H1 (cell line): ENCODE results near the gene RHBG. TPM values are rescaled to one million over a fixed set of nuclear protein-coding genes. Genes with fewer than 3 reads are reported as not detected.

Experiments
- CTCF ChIA-PET: fragments of 300-600 bp; sonication (Branson Sonifier 250); formaldehyde crosslinking; loops from one replicate; lab custom pipeline; 2021; ENCODE audit not compliant: partially characterized antibody; lab: Charles Lee
- POLR2A ChIA-PET: fragments of 300-600 bp; sonication (Branson Sonifier 250); formaldehyde crosslinking; loops from one replicate; lab custom pipeline; 2021; ENCODE audit warnings: inconsistent platforms; ENCODE audit not compliant: partially characterized antibody; lab: Charles Lee
- DNase-seq, 2 experiments: peaks; one replicate each; pipeline versions ENCODE4 v3.0.0 to v3.0.0-alpha.2; 2010 to 2022; ENCODE audit warnings: low spot score in 2 of 2, low read depth in 1 of 2, mixed read lengths in 1 of 2
- FAIRE-seq: peaks from 2 replicates; lab custom pipeline; 2011; peaks lifted over from hg19 to GRCh38; lab: Jason Lieb, UNC
- H2AFZ ChIP-seq: 2 replicates; pipeline ENCODE4 v1.8.1; 2012; ENCODE audit warnings: low read length, inconsistent platforms
- H2AK5ac ChIP-seq: 2 replicates; pipeline ENCODE4 v1.6.1; 2013; ENCODE audit warnings: low read depth, low read length
- H2BK120ac ChIP-seq: replicated peaks from 2 replicates; pipeline ENCODE3; 2013; ENCODE audit warnings: low read depth, low read length, inconsistent platforms
- H2BK12ac ChIP-seq: 2 replicates; pipeline ENCODE4 v1.6.1; 2013; ENCODE audit warnings: low read depth, low read length
- H2BK15ac ChIP-seq: 2 replicates; pipeline ENCODE4 v1.6.1; 2013; ENCODE audit warnings: low read length
- H2BK20ac ChIP-seq: 2 replicates; pipeline ENCODE4 v1.6.1; 2013; ENCODE audit warnings: low read length
- H2BK5ac ChIP-seq: 2 replicates; pipeline ENCODE4 v1.6.1; 2013; ENCODE audit warnings: low read depth, low read length
- H3K14ac ChIP-seq: 2 replicates; pipeline ENCODE4 v1.6.1; 2013; ENCODE audit warnings: inconsistent platforms; ENCODE audit not compliant: insufficient read length
- H3K18ac ChIP-seq: 2 replicates; pipeline ENCODE4 v1.6.1; 2013; ENCODE audit warnings: low read length; ENCODE audit errors: extremely low read depth
- H3K23ac ChIP-seq: 2 replicates; pipeline ENCODE4 v1.6.1; 2013; ENCODE audit warnings: inconsistent platforms; ENCODE audit not compliant: insufficient read length
- H3K23me2 ChIP-seq: 2 replicates; pipeline ENCODE4 v1.6.1; 2013; ENCODE audit warnings: low read depth, low read length
- H3K27ac ChIP-seq: 2 replicates; pipeline ENCODE4 v1.6.1; 2011; ENCODE audit warnings: low read depth, low read length, inconsistent platforms
- H3K27me3 ChIP-seq, 4 experiments: replicated peaks in 1 of 4; 1 replicate in 1 of 4; 2 replicates in 3 of 4; pipeline versions ENCODE4 v1.6.1 to v1.8.1; 2011 to 2013; ENCODE audit warnings: low read length in 3 of 4, mild to moderate bottlenecking in 3 of 4, inconsistent platforms in 2 of 4, mixed read lengths in 2 of 4, moderate library complexity in 1 of 4; ENCODE audit not compliant: control insufficient read depth in 3 of 4, insufficient read depth in 3 of 4; ENCODE audit errors: extremely low read depth in 1 of 4
- H3K36me3 ChIP-seq, 4 experiments: 2 replicates each; pipeline versions ENCODE4 v1.6.1 to v1.8.1; 2011 to 2013; ENCODE audit warnings: mild to moderate bottlenecking in 4 of 4, low read length in 3 of 4, moderate library complexity in 2 of 4, control low read depth in 1 of 4, inconsistent platforms in 1 of 4; ENCODE audit not compliant: insufficient read depth in 4 of 4, control insufficient read depth in 2 of 4
- H3K4ac ChIP-seq: replicated peaks from 2 replicates; pipeline ENCODE3; 2013; ENCODE audit warnings: low read length, low read depth, mixed read lengths, inconsistent platforms; ENCODE audit not compliant: insufficient read length
- H3K4me1 ChIP-seq, 4 experiments: replicated peaks in 1 of 4; 1 replicate in 1 of 4; 2 replicates in 3 of 4; pipeline versions ENCODE4 v1.6.1 to v1.8.1; 2011 to 2013; ENCODE audit warnings: low read length in 3 of 4, inconsistent platforms in 2 of 4, mixed read lengths in 1 of 4; ENCODE audit not compliant: insufficient read depth in 4 of 4, control insufficient read depth in 3 of 4
- H3K4me2 ChIP-seq, 2 experiments: 2 replicates each; pipeline versions ENCODE4 v1.6.1 to v1.8.1; 2011 to 2013; ENCODE audit warnings: low read depth in 2 of 2, low read length in 2 of 2, control low read depth in 1 of 2, inconsistent platforms in 1 of 2, mild to moderate bottlenecking in 1 of 2; ENCODE audit not compliant: insufficient read depth in 1 of 2
- H3K4me3 ChIP-seq, 4 experiments: fragments of 200-600, 300-600 bp in 1 of 4; sonication (generic), shearing (Covaris generic), sonication (Bioruptor Twin) in 1 of 4; 2 replicates each; pipeline versions ENCODE4 v1.5.1 to v1.8.1; 2011 to 2016; ENCODE audit warnings: low read length in 4 of 4, low read depth in 3 of 4, control low read depth in 2 of 4, inconsistent platforms in 2 of 4, mild to moderate bottlenecking in 2 of 4, mixed read lengths in 1 of 4, moderate library complexity in 1 of 4; ENCODE audit not compliant: insufficient read depth in 2 of 4; ENCODE audit errors: extremely low read depth in 1 of 4
- H3K56ac ChIP-seq: replicated peaks from 2 replicates; pipeline ENCODE3; 2013; ENCODE audit warnings: low read depth, mild to moderate bottlenecking, mixed read lengths, low read length, inconsistent platforms; ENCODE audit not compliant: insufficient read length
- H3K79me1 ChIP-seq: 2 replicates; pipeline ENCODE4 v1.6.1; 2013; ENCODE audit warnings: low read depth, low read length, control low read depth
- H3K79me2 ChIP-seq, 2 experiments: 2 replicates each; pipeline versions ENCODE4 v1.6.1 to v1.8.1; 2012 to 2013; ENCODE audit warnings: low read length in 2 of 2, mild to moderate bottlenecking in 2 of 2, inconsistent platforms in 1 of 2; ENCODE audit not compliant: insufficient read depth in 2 of 2, control insufficient read depth in 1 of 2
- H3K9ac ChIP-seq, 4 experiments: replicated peaks in 1 of 4; 1 replicate in 1 of 4; 2 replicates in 3 of 4; pipeline versions ENCODE4 v1.6.1 to v1.8.1; 2011 to 2013; ENCODE audit warnings: low read depth in 3 of 4, low read length in 3 of 4, control low read depth in 2 of 4, mild to moderate bottlenecking in 2 of 4, moderate library complexity in 2 of 4, inconsistent platforms in 1 of 4; ENCODE audit errors: extremely low read depth in 1 of 4
- H3K9me3 ChIP-seq, 2 experiments: 2 replicates each; pipeline versions ENCODE4 v1.6.1 to v1.8.1; 2012 to 2013; ENCODE audit warnings: mild to moderate bottlenecking in 2 of 2, moderate library complexity in 2 of 2, control low read depth in 1 of 2, inconsistent platforms in 1 of 2, low read depth in 1 of 2, low read length in 1 of 2, mixed read lengths in 1 of 2; ENCODE audit not compliant: insufficient read depth in 2 of 2
- H4K20me1 ChIP-seq, 2 experiments: replicated peaks in 1 of 2; 2 replicates each; pipeline versions ENCODE3 to v1.8.1; 2011 to 2013; ENCODE audit warnings: inconsistent platforms in 2 of 2, low read length in 2 of 2, mild to moderate bottlenecking in 1 of 2; ENCODE audit not compliant: insufficient read depth in 2 of 2, control insufficient read depth in 1 of 2
- H4K5ac ChIP-seq: 2 replicates; pipeline ENCODE4 v1.6.1; 2013; ENCODE audit warnings: low read length, low read depth, mixed read lengths, inconsistent platforms; ENCODE audit not compliant: insufficient read length
- H4K8ac ChIP-seq: 2 replicates; pipeline ENCODE4 v1.8.0; 2013; ENCODE audit warnings: mild to moderate bottlenecking, moderate library complexity, low read length, inconsistent platforms; ENCODE audit not compliant: insufficient read depth; ENCODE audit errors: extremely low read depth
- H4K91ac ChIP-seq: replicated peaks from 2 replicates; pipeline ENCODE3; 2013; ENCODE audit warnings: low read length, mixed read lengths, inconsistent platforms; ENCODE audit not compliant: insufficient read length
- ASH2L ChIP-seq: fragments of 200-600, 300-600 bp; sonication (generic); IDR thresholded peaks from one replicate; pipeline ENCODE4 v1.7.1; 2017; ENCODE audit warnings: low read length
- BACH1 ChIP-seq: IDR thresholded peaks from 2 replicates; pipeline ENCODE4 v1.6.1; 2012; ENCODE audit warnings: low read length, improper control_type of control experiment
- FOSL1 ChIP-seq: IDR thresholded peaks from 2 replicates; pipeline ENCODE4 v1.6.1; 2011; ENCODE audit warnings: mild to moderate bottlenecking, low read depth, low read length, moderate library complexity; ENCODE audit not compliant: insufficient read depth
- GABPA ChIP-seq: IDR thresholded peaks from 2 replicates; pipeline ENCODE4 v1.6.1; 2011; ENCODE audit warnings: mild to moderate bottlenecking, low read length, moderate library complexity, borderline replicate concordance; ENCODE audit not compliant: insufficient read depth
- JUND ChIP-seq: IDR thresholded peaks from 2 replicates; pipeline ENCODE4 v1.6.1; 2011; ENCODE audit warnings: mild to moderate bottlenecking, improper control_type of control experiment, low read length
- PHF8 ChIP-seq: fragments of 200-600 bp; sonication (generic); conservative IDR thresholded peaks from 2 replicates; pipeline ENCODE4 v1.7.1; 2012; ENCODE audit warnings: low read depth, mild to moderate bottlenecking, inconsistent platforms, low read length, moderate library complexity
- RNF2 ChIP-seq: fragments of 200-900, 300-1000 bp; sonication (generic); IDR thresholded peaks from 2 replicates; pipeline ENCODE4 v1.7.1; 2016; ENCODE audit warnings: borderline replicate concordance, low read depth, mild to moderate bottlenecking, antibody characterized with exemption, low read length; ENCODE audit not compliant: poor library complexity, severe bottlenecking; ENCODE audit errors: missing control alignments
- SIX5 ChIP-seq: IDR thresholded peaks from 2 replicates; pipeline ENCODE4 v1.6.1; 2011; ENCODE audit warnings: mild to moderate bottlenecking, low read depth, low read length
- SP4 ChIP-seq: IDR thresholded peaks from 2 replicates; pipeline ENCODE4 v1.6.1; 2012; ENCODE audit warnings: low read length, inconsistent platforms
- SUZ12 ChIP-seq: fragments of 200-600 bp; sonication (generic); IDR thresholded peaks from 2 replicates; pipeline ENCODE4 v1.6.1; 2012; ENCODE audit warnings: mild to moderate bottlenecking, inconsistent platforms, low read length, moderate library complexity, mixed read lengths
- USF2 ChIP-seq: IDR thresholded peaks from 2 replicates; pipeline ENCODE4 v1.6.1; 2011; ENCODE audit warnings: low read length, improper control_type of control experiment
- YY1 ChIP-seq: IDR thresholded peaks from 2 replicates; pipeline ENCODE4 v1.6.1; 2011; ENCODE audit warnings: low read depth, mild to moderate bottlenecking, low read length
- WGBS, 2 experiments: shearing (Covaris generic) in 1 of 2; methylation state at CpG; one replicate each; pipeline versions ENCODE4 v1.1.6 to v1.1.7; 2013 to 2015; ENCODE audit warnings: low lambda C conversion rate in 2 of 2, mixed read lengths in 2 of 2, inconsistent platforms in 1 of 2, low coverage in 1 of 2, missing lambda C conversion rate in 1 of 2; ENCODE audit not compliant: insufficient replicate concordance in 2 of 2, insufficient coverage in 1 of 2, insufficient read length in 1 of 2; ENCODE audit errors: extremely low coverage in 1 of 2, missing lambda C conversion rate in 1 of 2; 5-methylcytosine and 5-hydroxymethylcytosine counted together
- polyA plus RNA-seq, 7 experiments: library from polyadenylated mRNA; depleted of rRNA in 3 of 7; stranded (reverse) in 5 of 7; unstranded in 2 of 7; fragments of >200 nt in 5 of 7; fragments of 200-250 nt in 2 of 7; gene quantifications; 1 replicate in 5 of 7; 2 replicates in 1 of 7; 4 replicates in 1 of 7; pipeline versions ENCODE4 v1.2.1 to v1.2.3, GENCODE V29; 2011 to 2013; ENCODE audit warnings: missing spikeins in 2 of 7, mixed read lengths in 2 of 7
- total RNA-seq: library from RNA; stranded (reverse); fragmentation: NEBNext Ultra II Directional; extraction: Animal tissue kit (Norgen Biotek cat#: 25700); gene quantifications from 2 replicates; pipeline ENCODE4 v1.2.1, GENCODE V29; 2021

RHBG gene
- total and polyA plus RNA-seq, 2 of the 8 experiments (the other 6 are each of a cell fraction or from before 2014, with no cell fraction given), result 2.6 to 2.7 TPM

GRCh38 chr1:156418416-156419070, 49.5 kb downstream of the RHBG start:
- Histone ChIP-seq H4K5ac (no peak overlapping the region), H2BK15ac (no peak overlapping the region), H3K23ac (no peak overlapping the region), H3K4me3 (no peak overlapping the region), H2AK5ac (no peak overlapping the region), H2BK5ac (no peak overlapping the region), H2BK12ac (no peak overlapping the region), H4K20me1 (peaks cover 0 to 5% of the 10 kb centered on the region in 2 experiments), H2BK20ac (no peak overlapping the region), H2BK120ac (no peak overlapping the region), H3K79me1 (no peaks in the 10 kb centered on the region), H3K9ac (no peak overlapping the region), H3K79me2 (no peaks in the 10 kb centered on the region), H4K8ac (no peak overlapping the region), H3K18ac (no peak overlapping the region), H3K4me1 (peaks cover 10 to 26% (median 16%) of the 10 kb centered on the region in 4 experiments), H3K4ac (no peak overlapping the region), H3K9me3 (no peaks in the 10 kb centered on the region), H3K4me2 (no peak overlapping the region), H3K36me3 (no peaks in the 10 kb centered on the region), H3K27ac (no peak overlapping the region), H3K14ac (no peak overlapping the region), H4K91ac (no peak overlapping the region), H3K56ac (no peak overlapping the region), H3K27me3 (peaks cover 23 to 45% (median 39%) of the 10 kb centered on the region in 4 experiments), H2AFZ (no peak overlapping the region), H3K23me2 (peaks cover 11% of the 10 kb centered on the region)
- CTCF ChIA-PET, result interaction anchor here (0.6 to 16.8 kb wide), 14 partner anchors 8 to 1208 kb away, joined by 3 to 517 read pairs (median 4); no protein-coding TSS in a partner anchor
- DNase-seq, result no peak
- POLR2A ChIA-PET, result interaction anchor here (1.0 to 2.2 kb wide), 8 partner anchors 11 to 31 kb away, joined by 3 to 26 read pairs (median 6); no protein-coding TSS in a partner anchor
- no peak for FAIRE-seq
- WGBS, 2 experiments, result 86% methylated on average over 10 of the region's 12 CpGs; no CpG with 5 or more reads in 1 of the 2 experiments
- TF ChIP-seq ASH2L, result no peak
- TF ChIP-seq YY1, result no peak
- no peak for TF ChIP-seq JUND
- no peak for TF ChIP-seq GABPA
- TF ChIP-seq SIX5, result no peak
- no peak for TF ChIP-seq USF2
- TF ChIP-seq SP4, result no peak
- TF ChIP-seq PHF8, result no peak
- no peak for TF ChIP-seq RNF2
- TF ChIP-seq SUZ12, result no peak
- no peak for TF ChIP-seq BACH1
- no peak for TF ChIP-seq FOSL1
